ENCODE data around the gene DIPK1C. TPM values are rescaled to one million over a fixed set of nuclear protein-coding genes. Genes with fewer than 3 reads are reported as not detected.
A peak's percentile ranks its signal among the peaks of the same experiment; 100 is the strongest.

DIPK1C gene
- total and polyA plus RNA-seq, 2 experiments from 2014 or later: 0.07 TPM; not detected in 1

DNA sequence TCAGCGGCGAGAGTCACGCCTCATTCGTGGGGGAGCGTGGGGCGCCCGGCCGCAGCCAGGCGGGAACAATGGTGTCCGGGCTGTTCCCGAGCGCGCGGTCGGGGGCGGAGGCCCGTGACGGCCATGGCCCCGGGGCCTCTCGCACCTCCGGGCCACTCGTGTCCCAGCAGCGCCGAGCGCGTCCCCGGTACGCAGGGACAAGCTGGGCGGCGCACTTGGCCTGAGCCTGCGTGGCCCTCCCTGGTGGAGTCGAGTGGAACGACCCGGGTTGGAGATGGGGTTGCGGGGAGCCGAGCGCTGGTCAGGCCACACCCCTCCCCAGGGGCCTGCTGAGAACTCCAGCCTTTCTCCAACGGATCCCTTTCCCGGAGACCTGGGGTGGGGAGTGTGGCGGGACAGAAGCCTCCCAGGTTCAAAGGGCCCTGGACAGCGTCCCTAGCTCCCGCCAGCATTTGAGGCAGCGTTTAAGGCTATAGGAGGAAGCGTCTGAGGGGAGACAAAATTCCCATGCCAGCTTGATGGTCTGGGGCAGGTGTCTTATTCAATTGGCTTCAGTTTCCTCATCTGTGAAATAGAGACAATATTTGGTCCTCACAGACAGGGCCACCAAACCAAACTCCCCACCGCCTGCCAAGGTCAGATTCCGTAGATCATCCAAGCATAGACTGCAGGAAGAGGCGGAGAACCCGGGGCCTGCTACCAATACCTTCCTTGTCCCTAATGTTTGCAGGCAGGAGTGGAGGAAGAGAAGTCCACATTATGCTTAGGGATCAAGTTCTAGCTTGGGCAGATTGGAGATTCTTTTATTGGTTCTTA, 39.6 kb upstream of the DIPK1C start:
- ATAC-seq (peak; percentile 77), DNase-seq (ENCODE audit: low spot score) (peak; percentile 66)
- peak overlapping the region; percentile 74 for H2AFZ ChIP-seq
- peaks cover 21% of the 10 kb centered on the region for H4K20me1 ChIP-seq (replicated peaks; ENCODE audit: insufficient read depth)
- H3K4me1 Mint-ChIP-seq: peaks cover 33% of the 10 kb centered on the region
- H3K4me3 ChIP-seq: peak overlapping the region; percentile 68
- peak overlapping the region; percentile 85 for H3K27ac Mint-ChIP-seq
- H3K9me2 ChIP-seq (ENCODE audit: insufficient read depth): no peaks in the 10 kb centered on the region
- peak overlapping the region; percentile 91 for H3K4me2 ChIP-seq
- peak overlapping the region; percentile 50; the same call in 1 of the 2 replicates for H3K27ac ChIP-seq (ENCODE audit: low read depth)
- H3F3A ChIP-seq (replicated peaks; ENCODE audit: low read depth): no peaks in the 10 kb centered on the region
- H3K9me3 Mint-ChIP-seq: peaks cover 6% of the 10 kb centered on the region; the same call in 1 of the 3 replicates
- TF ChIP-seq NANOG (IDR thresholded peaks at IDR 0.05; ENCODE audit: borderline replicate concordance) (no peak), EZH2phosphoT487 (IDR thresholded peaks at IDR 0.05; ENCODE audit: unreplicated experiment) (no peak), ZNF114 (CRISPR knock-in tag; IDR thresholded peaks at IDR 0.05) (no peak), ZNF331 (CRISPR knock-in tag; IDR thresholded peaks at IDR 0.05; ENCODE audit: low read depth) (no peak), EZH2 (IDR thresholded peaks at IDR 0.05; ENCODE audit: low read depth, unreplicated experiment) (no peak), JUNB (IDR thresholded peaks at IDR 0.05; ENCODE audit: unreplicated experiment) (no peak), POLR2AphosphoS5 (IDR thresholded peaks at IDR 0.05; ENCODE audit: low read depth) (no peak), CREB1 (CRISPR knock-in tag; IDR thresholded peaks at IDR 0.05; ENCODE audit: low read depth) (no peak), ZNF462 (CRISPR knock-in tag; IDR thresholded peaks at IDR 0.05) (no peak), STAT1 (IDR thresholded peaks at IDR 0.05; ENCODE audit: unreplicated experiment) (no peak)
- TF ChIP-seq, protein P1, sequence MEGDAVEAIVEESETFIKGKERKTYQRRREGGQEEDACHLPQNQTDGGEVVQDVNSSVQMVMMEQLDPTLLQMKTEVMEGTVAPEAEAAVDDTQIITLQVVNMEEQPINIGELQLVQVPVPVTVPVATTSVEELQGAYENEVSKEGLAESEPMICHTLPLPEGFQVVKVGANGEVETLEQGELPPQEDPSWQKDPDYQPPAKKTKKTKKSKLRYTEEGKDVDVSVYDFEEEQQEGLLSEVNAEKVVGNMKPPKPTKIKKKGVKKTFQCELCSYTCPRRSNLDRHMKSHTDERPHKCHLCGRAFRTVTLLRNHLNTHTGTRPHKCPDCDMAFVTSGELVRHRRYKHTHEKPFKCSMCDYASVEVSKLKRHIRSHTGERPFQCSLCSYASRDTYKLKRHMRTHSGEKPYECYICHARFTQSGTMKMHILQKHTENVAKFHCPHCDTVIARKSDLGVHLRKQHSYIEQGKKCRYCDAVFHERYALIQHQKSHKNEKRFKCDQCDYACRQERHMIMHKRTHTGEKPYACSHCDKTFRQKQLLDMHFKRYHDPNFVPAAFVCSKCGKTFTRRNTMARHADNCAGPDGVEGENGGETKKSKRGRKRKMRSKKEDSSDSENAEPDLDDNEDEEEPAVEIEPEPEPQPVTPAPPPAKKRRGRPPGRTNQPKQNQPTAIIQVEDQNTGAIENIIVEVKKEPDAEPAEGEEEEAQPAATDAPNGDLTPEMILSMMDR (conservative IDR thresholded peaks at IDR 0.05; ENCODE audit: low read depth in 2 of 2): no peak
- TF ChIP-seq, protein P2, sequence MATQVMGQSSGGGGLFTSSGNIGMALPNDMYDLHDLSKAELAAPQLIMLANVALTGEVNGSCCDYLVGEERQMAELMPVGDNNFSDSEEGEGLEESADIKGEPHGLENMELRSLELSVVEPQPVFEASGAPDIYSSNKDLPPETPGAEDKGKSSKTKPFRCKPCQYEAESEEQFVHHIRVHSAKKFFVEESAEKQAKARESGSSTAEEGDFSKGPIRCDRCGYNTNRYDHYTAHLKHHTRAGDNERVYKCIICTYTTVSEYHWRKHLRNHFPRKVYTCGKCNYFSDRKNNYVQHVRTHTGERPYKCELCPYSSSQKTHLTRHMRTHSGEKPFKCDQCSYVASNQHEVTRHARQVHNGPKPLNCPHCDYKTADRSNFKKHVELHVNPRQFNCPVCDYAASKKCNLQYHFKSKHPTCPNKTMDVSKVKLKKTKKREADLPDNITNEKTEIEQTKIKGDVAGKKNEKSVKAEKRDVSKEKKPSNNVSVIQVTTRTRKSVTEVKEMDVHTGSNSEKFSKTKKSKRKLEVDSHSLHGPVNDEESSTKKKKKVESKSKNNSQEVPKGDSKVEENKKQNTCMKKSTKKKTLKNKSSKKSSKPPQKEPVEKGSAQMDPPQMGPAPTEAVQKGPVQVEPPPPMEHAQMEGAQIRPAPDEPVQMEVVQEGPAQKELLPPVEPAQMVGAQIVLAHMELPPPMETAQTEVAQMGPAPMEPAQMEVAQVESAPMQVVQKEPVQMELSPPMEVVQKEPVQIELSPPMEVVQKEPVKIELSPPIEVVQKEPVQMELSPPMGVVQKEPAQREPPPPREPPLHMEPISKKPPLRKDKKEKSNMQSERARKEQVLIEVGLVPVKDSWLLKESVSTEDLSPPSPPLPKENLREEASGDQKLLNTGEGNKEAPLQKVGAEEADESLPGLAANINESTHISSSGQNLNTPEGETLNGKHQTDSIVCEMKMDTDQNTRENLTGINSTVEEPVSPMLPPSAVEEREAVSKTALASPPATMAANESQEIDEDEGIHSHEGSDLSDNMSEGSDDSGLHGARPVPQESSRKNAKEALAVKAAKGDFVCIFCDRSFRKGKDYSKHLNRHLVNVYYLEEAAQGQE (IDR thresholded peaks at IDR 0.05; ENCODE audit: unreplicated experiment): no peak
- TF ChIP-seq, protein P3, sequence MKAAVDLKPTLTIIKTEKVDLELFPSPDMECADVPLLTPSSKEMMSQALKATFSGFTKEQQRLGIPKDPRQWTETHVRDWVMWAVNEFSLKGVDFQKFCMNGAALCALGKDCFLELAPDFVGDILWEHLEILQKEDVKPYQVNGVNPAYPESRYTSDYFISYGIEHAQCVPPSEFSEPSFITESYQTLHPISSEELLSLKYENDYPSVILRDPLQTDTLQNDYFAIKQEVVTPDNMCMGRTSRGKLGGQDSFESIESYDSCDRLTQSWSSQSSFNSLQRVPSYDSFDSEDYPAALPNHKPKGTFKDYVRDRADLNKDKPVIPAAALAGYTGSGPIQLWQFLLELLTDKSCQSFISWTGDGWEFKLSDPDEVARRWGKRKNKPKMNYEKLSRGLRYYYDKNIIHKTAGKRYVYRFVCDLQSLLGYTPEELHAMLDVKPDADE (IDR thresholded peaks at IDR 0.05): no peak
- no peaks in the 10 kb centered on the region for H3K27me3 ChIP-seq (ENCODE audit: insufficient read depth)
- peaks cover 41% of the 10 kb centered on the region for H3K79me2 ChIP-seq (replicated peaks; ENCODE audit: insufficient read depth)
- H3K36me3 ChIP-seq (ENCODE audit: insufficient read depth): peaks cover 12% of the 10 kb centered on the region
- peak overlapping the region; percentile 93 for H3K4me3 Mint-ChIP-seq
- peaks cover 6% of the 10 kb centered on the region for H3K27me3 Mint-ChIP-seq (ENCODE audit: insufficient read depth, low read depth, poor library complexity)
- peaks cover 38% of the 10 kb centered on the region for H3K36me3 Mint-ChIP-seq (ENCODE audit: low read depth)
- peaks cover 12% of the 10 kb centered on the region for H3K4me1 ChIP-seq (ENCODE audit: insufficient read depth)
